GM12801 (cell line): ENCODE results near the gene ARID1B.

ENCODE experiments used
- TF ChIP-seq, protein P1 (sequence below): IDR thresholded peaks from one replicate; pipeline ENCODE4 v1.5.1; 2011; ENCODE audit warnings: control low read depth; ENCODE audit not compliant: insufficient read length; ENCODE audit errors: extremely low read depth

ARID1B gene

DNA sequence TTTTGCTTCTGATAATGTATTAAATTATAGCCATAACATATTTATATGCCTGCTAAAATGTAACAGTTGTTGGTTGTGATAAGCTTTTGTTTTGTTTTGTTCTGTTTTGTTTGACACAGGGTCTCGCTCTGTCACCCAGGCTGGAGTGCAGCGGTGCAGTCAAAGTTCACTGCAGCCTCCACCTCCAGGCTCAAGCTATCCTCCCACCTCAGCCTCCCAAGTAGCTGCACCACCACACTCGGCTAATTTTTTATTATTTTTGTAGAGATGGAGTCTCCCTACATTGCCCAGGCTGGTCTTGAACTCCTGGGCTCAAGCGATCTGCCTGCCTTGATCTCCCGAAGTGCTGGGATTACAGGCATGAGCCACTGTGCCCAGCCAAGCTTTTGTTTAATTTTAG lies 157.8 kb downstream of the ARID1B start:
- TF ChIP-seq, protein P1, sequence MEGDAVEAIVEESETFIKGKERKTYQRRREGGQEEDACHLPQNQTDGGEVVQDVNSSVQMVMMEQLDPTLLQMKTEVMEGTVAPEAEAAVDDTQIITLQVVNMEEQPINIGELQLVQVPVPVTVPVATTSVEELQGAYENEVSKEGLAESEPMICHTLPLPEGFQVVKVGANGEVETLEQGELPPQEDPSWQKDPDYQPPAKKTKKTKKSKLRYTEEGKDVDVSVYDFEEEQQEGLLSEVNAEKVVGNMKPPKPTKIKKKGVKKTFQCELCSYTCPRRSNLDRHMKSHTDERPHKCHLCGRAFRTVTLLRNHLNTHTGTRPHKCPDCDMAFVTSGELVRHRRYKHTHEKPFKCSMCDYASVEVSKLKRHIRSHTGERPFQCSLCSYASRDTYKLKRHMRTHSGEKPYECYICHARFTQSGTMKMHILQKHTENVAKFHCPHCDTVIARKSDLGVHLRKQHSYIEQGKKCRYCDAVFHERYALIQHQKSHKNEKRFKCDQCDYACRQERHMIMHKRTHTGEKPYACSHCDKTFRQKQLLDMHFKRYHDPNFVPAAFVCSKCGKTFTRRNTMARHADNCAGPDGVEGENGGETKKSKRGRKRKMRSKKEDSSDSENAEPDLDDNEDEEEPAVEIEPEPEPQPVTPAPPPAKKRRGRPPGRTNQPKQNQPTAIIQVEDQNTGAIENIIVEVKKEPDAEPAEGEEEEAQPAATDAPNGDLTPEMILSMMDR: no peak

DNA sequence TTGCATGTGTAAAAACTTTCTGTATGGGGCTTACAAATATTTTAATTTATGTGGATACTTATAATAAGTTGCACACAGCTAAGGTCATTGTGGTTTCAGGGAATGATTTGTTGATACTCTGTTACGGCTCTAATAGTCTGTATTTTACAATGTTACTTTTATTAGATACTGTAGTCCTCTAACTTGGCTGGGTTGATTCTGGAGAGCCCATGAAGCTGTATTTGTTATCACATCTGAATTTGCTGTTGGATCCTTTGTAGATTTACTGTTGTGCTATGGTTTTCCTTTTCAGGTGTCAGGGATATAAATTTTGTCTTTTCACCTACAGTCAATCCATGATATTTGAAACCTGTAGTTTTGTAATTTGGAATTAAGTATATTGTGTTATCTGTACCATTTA lies 161.0 kb downstream of the ARID1B start:
- TF ChIP-seq, protein P1: no peak

DNA sequence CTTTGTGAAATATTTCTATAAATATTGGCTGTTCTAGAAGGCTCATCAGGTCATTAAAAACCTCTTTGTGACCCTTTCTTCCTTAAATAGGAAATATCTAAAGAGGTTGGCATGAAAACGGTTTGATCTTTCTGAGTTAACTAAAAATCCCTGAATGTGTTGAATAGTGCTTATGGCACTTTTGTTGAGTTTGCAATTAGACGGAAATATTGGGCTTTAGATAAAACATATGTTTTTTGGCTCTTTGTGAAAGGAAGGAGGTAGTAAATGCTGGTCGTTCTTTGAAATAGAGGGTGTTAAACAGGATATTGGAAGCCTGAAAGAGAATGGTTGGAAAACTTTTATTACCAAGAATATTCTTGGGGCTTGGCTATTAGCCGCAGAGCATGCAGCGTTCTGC lies 163.0 kb downstream of the ARID1B start:
- TF ChIP-seq, protein P1: no peak

DNA sequence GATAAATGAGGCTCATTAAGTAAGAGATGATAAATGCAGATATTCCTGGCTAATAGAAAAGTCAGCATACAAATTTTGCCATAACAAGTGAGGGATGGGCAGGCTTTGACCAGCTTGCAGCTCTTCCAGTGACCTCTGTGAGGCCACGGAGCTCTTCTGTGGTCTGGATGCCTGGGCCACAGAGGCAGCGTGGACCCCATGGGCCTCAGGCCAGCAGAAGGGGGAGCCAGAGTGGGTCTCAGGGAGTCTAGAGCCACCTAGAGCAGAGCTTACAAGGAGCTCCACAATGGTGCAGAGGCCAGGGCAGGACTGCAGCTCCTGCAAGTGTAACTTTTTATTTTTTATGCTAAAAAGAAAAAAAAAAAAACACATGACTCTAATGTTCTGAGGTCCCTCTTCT lies 165.1 kb downstream of the ARID1B start:
- TF ChIP-seq, protein P1: no peak

DNA sequence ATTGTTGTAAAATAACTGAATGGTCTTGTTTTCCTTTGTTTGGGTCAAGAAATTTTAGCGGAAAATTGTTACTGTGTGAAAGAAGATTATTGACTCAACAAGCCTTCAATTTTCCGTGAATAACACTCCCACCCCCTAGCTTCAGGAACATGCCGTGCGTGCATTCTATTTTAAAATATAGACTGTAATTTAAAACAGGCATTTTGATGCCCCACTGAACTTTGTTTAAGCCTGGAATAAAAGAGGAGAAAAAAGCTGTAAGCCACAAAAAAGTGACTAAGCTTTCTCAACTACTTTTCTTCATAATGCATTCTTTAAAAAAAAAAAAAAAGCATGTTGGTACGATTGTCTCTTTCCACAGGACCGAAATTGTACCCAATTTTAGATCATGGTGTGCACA lies 166.0 kb downstream of the ARID1B start:
- TF ChIP-seq, protein P1: no peak

DNA sequence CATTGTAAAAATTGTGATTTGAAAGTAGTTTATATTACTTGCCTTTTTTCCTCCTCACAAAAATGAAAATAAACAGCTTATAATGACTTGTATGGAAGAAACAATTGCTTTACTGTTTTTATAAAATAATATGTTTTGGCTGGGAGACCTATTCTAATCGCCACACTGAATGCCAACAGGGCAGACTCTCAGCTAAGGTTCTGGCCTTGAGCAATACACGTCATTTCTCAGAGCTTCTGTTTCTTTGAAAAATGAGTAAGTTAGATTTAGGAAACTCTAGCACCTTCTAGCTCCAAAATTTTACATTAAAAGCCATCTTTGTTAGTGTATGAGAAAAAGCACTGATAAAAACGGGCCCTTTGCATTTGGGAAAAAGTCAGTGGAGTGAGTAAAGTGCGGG lies 166.6 kb downstream of the ARID1B start:
- TF ChIP-seq, protein P1: no peak

DNA sequence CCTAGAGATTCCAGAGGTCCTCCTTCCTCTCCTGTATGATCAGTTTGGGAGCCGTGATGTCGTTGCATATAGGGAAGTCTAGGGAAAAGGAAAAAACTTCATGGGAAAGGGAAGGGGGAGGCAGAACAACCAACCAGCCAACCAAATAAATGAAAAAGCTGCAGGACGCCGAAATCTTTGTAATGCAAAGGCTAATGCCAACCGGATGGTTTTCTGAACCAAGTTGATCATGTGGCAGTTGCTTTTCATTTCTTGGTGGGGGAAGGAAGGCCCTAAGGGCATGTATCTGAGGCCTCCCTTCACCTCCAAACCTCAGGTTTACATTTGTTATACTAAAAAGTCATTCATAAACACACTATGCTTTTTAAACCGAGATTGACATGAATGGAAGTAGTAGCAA lies 167.2 kb downstream of the ARID1B start:
- TF ChIP-seq, protein P1: no peak

DNA sequence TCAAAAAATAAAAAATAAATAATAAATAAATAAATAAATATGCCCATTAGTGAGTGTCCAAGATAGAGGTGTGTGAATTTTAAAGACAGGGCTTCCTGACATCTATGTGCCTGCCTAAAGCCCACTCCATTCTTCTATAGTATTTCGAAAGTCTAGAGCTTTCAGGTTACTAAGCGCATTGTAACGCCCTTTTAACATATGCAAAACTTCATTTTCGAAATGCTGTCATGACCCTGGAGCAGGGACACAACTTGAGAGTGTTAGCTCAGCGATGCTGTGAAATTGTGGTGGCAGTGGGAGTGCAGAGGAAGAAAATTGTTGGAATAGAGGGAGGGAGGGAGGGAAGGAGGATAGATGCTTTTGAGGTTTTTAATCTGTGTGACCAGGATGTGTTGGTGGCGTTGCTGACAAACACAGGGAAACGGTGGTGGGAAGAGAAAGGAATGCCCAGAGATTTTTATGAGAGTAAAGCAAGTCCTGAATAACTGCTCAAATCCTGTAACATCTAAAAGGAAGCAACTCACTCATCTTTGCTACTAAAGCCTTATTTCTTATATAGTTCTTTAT lies 169.3 kb downstream of the ARID1B start:
- TF ChIP-seq, protein P1: no peak
